Liver (tissue), 3 donors: ENCODE data around the gene FIGLA.

Experiments used
- ATF3 ChIP-seq: IDR thresholded peaks from 2 replicates; pipeline ENCODE4 v1.6.1; 2016; ENCODE audit warnings: antibody characterized with exemption
- EGR1 ChIP-seq, 2 donors: IDR thresholded peaks; 2 replicates each; pipeline ENCODE4 v1.6.1; 2016 to 2018; ENCODE audit warnings: antibody characterized with exemption in 2 of 2, low read depth in 2 of 2
- HNF4G ChIP-seq: IDR thresholded peaks from 2 replicates; pipeline ENCODE4 v1.6.1; 2016; ENCODE audit warnings: antibody characterized with exemption
- MAX ChIP-seq: IDR thresholded peaks from 2 replicates; pipeline ENCODE4 v1.6.1; 2016; ENCODE audit warnings: antibody characterized with exemption
- REST ChIP-seq: IDR thresholded peaks from 2 replicates; pipeline ENCODE4 v1.6.1; 2016; ENCODE audit warnings: antibody characterized with exemption, mild to moderate bottlenecking
- SP1 ChIP-seq: IDR thresholded peaks from 2 replicates; pipeline ENCODE4 v1.6.1; 2018; ENCODE audit warnings: antibody characterized with exemption, mild to moderate bottlenecking
- YY1 ChIP-seq: IDR thresholded peaks from 2 replicates; pipeline ENCODE4 v1.6.1; 2016; ENCODE audit warnings: antibody characterized with exemption, mild to moderate bottlenecking
- TF ChIP-seq, protein P1 (sequence below): fragments of 150-350 bp; IDR thresholded peaks from 2 replicates; pipeline ENCODE4 v1.5.1; 2017; ENCODE audit warnings: improper control_type of control experiment, low read depth, low read length; ENCODE audit not compliant: missing input control
- donor health status: healthy.
- donor health status: healthy.

DNA sequence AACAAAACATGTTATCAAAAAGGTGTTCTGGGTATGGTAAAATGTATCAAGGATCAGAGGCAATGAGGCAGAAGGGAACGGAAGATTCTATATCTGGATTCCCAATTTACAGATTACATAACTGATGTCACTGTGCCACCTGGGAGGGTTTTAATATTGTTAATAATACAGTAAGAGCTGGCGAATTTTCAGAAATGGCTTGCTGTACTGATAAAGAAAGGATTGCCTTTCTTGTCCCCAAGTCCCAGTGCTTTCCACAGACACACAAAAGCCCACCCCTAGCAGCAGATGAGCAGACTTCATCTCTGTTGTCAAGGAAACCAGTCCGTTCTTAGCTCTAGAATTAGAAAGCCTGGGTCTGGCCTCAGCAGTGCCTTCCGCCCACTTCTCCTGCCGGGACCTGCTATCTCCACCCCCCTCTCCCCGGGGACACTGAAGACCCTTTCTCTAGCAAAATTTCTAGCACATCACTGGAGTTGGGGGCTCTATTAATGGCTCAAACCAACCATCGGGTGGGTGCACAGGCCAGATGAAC is 56.7 kb downstream of the FIGLA start:
- TF ChIP-seq, protein P1, sequence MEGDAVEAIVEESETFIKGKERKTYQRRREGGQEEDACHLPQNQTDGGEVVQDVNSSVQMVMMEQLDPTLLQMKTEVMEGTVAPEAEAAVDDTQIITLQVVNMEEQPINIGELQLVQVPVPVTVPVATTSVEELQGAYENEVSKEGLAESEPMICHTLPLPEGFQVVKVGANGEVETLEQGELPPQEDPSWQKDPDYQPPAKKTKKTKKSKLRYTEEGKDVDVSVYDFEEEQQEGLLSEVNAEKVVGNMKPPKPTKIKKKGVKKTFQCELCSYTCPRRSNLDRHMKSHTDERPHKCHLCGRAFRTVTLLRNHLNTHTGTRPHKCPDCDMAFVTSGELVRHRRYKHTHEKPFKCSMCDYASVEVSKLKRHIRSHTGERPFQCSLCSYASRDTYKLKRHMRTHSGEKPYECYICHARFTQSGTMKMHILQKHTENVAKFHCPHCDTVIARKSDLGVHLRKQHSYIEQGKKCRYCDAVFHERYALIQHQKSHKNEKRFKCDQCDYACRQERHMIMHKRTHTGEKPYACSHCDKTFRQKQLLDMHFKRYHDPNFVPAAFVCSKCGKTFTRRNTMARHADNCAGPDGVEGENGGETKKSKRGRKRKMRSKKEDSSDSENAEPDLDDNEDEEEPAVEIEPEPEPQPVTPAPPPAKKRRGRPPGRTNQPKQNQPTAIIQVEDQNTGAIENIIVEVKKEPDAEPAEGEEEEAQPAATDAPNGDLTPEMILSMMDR, result no peak
- TF ChIP-seq HNF4G (no peak), ATF3 (no peak), SP1 (no peak), REST (no peak), YY1 (no peak), EGR1 (IDR thresholded peaks at IDR 0.05; ENCODE audit: low read depth in 2 of 2) (no peak), MAX (no peak)
